Endothelial cell of umbilical vein (primary cell): ENCODE data around the gene RTN4RL1. TPM values are rescaled to one million over a fixed set of nuclear protein-coding genes. Genes with fewer than 3 reads are reported as not detected.

Experiments used
- BruUV-seq: library from RNA; stranded (reverse); fragments of 400-500 nt; replicated peaks from 2 replicates; lab custom pipeline; 2021; lab: Mats Ljungman, UMichigan
- CTCF ChIA-PET: fragments of 300-600, 350-600 bp; sonication (Branson Sonifier 250); formaldehyde crosslinking; loops from one replicate; lab custom pipeline; 2021; ENCODE audit warnings: antibody characterized with exemption, inconsistent platforms; lab: Charles Lee
- POLR2A ChIA-PET: fragments of 300-600, 350-600 bp; sonication (Branson Sonifier 250); formaldehyde crosslinking; loops from one replicate; lab custom pipeline; 2021; ENCODE audit warnings: antibody characterized with exemption, inconsistent platforms; lab: Charles Lee
- DNase-seq: peaks from one replicate; pipeline ENCODE4 v3.0.0-alpha.2; 2011; ENCODE audit warnings: low read depth, low spot score
- FAIRE-seq: peaks from 2 replicates; lab custom pipeline; 2011; peaks lifted over from hg19 to GRCh38; lab: Jason Lieb, UNC
- H2AFZ ChIP-seq: 2 replicates; pipeline ENCODE4 v1.6.0; 2012; ENCODE audit warnings: low read depth, low read length, control low read depth, inconsistent platforms
- H3K27ac ChIP-seq: 2 replicates; pipeline ENCODE4 v1.5.1; 2011; ENCODE audit warnings: low read depth, mild to moderate bottlenecking, control low read depth, low read length, moderate library complexity; ENCODE audit not compliant: insufficient read depth
- H3K27me3 ChIP-seq, 2 experiments: 2 replicates each; pipeline versions ENCODE4 v1.6.0 to v1.6.1; 2011; ENCODE audit warnings: low read length in 2 of 2, mixed read lengths in 1 of 2; ENCODE audit not compliant: control insufficient read depth in 2 of 2, insufficient read depth in 2 of 2
- H3K36me3 ChIP-seq, 2 experiments: 2 replicates in 1 of 2; 3 replicates in 1 of 2; pipeline ENCODE4 v1.5.1; 2011; ENCODE audit warnings: low read length in 2 of 2, mild to moderate bottlenecking in 1 of 2, moderate library complexity in 1 of 2; ENCODE audit not compliant: control insufficient read depth in 2 of 2, insufficient read depth in 2 of 2; ENCODE audit errors: extremely low read depth in 1 of 2
- H3K4me1 ChIP-seq: 3 replicates; pipeline ENCODE4 v1.5.1; 2011; ENCODE audit warnings: mild to moderate bottlenecking, low read length; ENCODE audit not compliant: control insufficient read depth, insufficient read depth; ENCODE audit errors: extremely low read depth
- H3K4me2 ChIP-seq: 2 replicates; pipeline ENCODE4 v1.6.1; 2011; ENCODE audit warnings: low read length, control low read depth, mixed read lengths; ENCODE audit not compliant: insufficient read depth
- H3K4me3 ChIP-seq, 3 experiments: fragments of 200-600 bp in 1 of 3; sonication (generic), shearing (Covaris generic) in 1 of 3; replicated peaks in 1 of 3; 2 replicates each; pipeline ENCODE4 v1.5.1; 2011 to 2016; ENCODE audit warnings: control low read depth in 3 of 3, low read length in 3 of 3, mild to moderate bottlenecking in 2 of 3, inconsistent platforms in 1 of 3, low read depth in 1 of 3, moderate library complexity in 1 of 3; ENCODE audit not compliant: insufficient read depth in 1 of 3
- H3K79me2 ChIP-seq: 2 replicates; pipeline ENCODE4 v1.6.0; 2012; ENCODE audit warnings: low read length, inconsistent platforms; ENCODE audit not compliant: control insufficient read depth, insufficient read depth
- H3K9ac ChIP-seq: replicated peaks from 2 replicates; pipeline ENCODE3; 2011; ENCODE audit warnings: low read length, control low read depth; ENCODE audit not compliant: insufficient read depth; ENCODE audit errors: extremely low read depth
- H3K9me1 ChIP-seq: replicated peaks from 3 replicates; pipeline ENCODE4 v1.6.0; 2011; ENCODE audit warnings: mild to moderate bottlenecking, low read length; ENCODE audit not compliant: control insufficient read depth, insufficient read depth; ENCODE audit errors: extremely low read depth
- H3K9me3 ChIP-seq: replicated peaks from 2 replicates; pipeline ENCODE4 v1.5.1; 2012; ENCODE audit warnings: low read length, inconsistent platforms; ENCODE audit not compliant: control insufficient read depth, insufficient read depth
- H4K20me1 ChIP-seq: replicated peaks from 2 replicates; pipeline ENCODE3; 2011; ENCODE audit warnings: mild to moderate bottlenecking, low read length; ENCODE audit not compliant: control insufficient read depth, insufficient read depth; ENCODE audit errors: extremely low read depth
- CTCF ChIP-seq, 2 donors: IDR thresholded peaks; 1 replicate in 1 of 2; 2 replicates in 1 of 2; pipeline ENCODE4 v1.5.1; 2011; ENCODE audit warnings: low read length in 2 of 2, mild to moderate bottlenecking in 2 of 2, moderate library complexity in 2 of 2, control low read depth in 1 of 2, inconsistent platforms in 1 of 2, low read depth in 1 of 2; ENCODE audit not compliant: insufficient read depth in 1 of 2; ENCODE audit errors: extremely low read depth in 1 of 2
- EZH2 ChIP-seq: IDR thresholded peaks from 2 replicates; pipeline ENCODE4 v1.6.1; 2012; ENCODE audit warnings: borderline replicate concordance, low read depth, mild to moderate bottlenecking, moderate library complexity, low read length, inconsistent platforms; ENCODE audit not compliant: severe bottlenecking
- FOS ChIP-seq: IDR thresholded peaks from 2 replicates; pipeline ENCODE4 v1.6.1; 2011; ENCODE audit warnings: mild to moderate bottlenecking, low read length, moderate library complexity, borderline replicate concordance; ENCODE audit not compliant: insufficient read depth
- GATA2 ChIP-seq: IDR thresholded peaks from 2 replicates; pipeline ENCODE4 v1.7.0; 2011; ENCODE audit warnings: low read depth, mild to moderate bottlenecking, moderate library complexity, mixed read lengths, low read length; ENCODE audit not compliant: insufficient read length, insufficient read depth
- JUN ChIP-seq: IDR thresholded peaks from 2 replicates; pipeline ENCODE4 v1.6.1; 2011; ENCODE audit warnings: borderline replicate concordance, low read depth; ENCODE audit not compliant: insufficient read length, insufficient read depth
- MAX ChIP-seq: IDR thresholded peaks from 2 replicates; pipeline ENCODE4 v1.6.1; 2011; ENCODE audit not compliant: insufficient read depth, insufficient read length
- MYC ChIP-seq: IDR thresholded peaks from one replicate; pipeline ENCODE4 v1.6.1; 2011; ENCODE audit warnings: mild to moderate bottlenecking, low read depth, low read length
- POLR2A ChIP-seq: IDR thresholded peaks from 2 replicates; pipeline ENCODE4 v1.6.1; 2012; ENCODE audit warnings: low read depth, mild to moderate bottlenecking, control low read depth, low read length
- POLR2AphosphoS5 ChIP-seq: IDR thresholded peaks from 2 replicates; pipeline ENCODE4 v1.6.1; 2012; ENCODE audit warnings: low read depth, mild to moderate bottlenecking, control low read depth, low read length, moderate library complexity; ENCODE audit not compliant: insufficient read depth
- dilution Hi-C: fragments of 300-500 bp; cut with MboI; formaldehyde crosslinking; loops from one replicate; pipeline ENCODE4 v1.15.0; 2019; ENCODE audit warnings: low sequenced_read_pairs; ENCODE audit not compliant: extremely low pct_ligation_motif_present
- intact Hi-C: fragments of 100-400 bp; cut with micrococcal nuclease; formaldehyde crosslinking; loops from one replicate; pipeline ENCODE4 v1.10.0; 2022
- polyA plus RNA-seq, 4 experiments: library from polyadenylated mRNA; depleted of rRNA in 3 of 4; stranded (reverse) in 3 of 4; unstranded in 1 of 4; fragments of >200 nt; gene quantifications; 2 replicates each; pipeline versions ENCODE4 v1.2.1 to v1.2.3, GENCODE V29; 2011 to 2012; ENCODE audit warnings: missing spikeins in 1 of 4
- total RNA-seq: library from RNA; stranded (reverse); gene quantifications from 2 replicates; pipeline ENCODE4 v1.2.3, GENCODE V29; 2021

RTN4RL1 gene
- total and polyA plus RNA-seq, 2 donors (not counting 3 experiments of a cell fraction or from before 2014, with no cell fraction given) = 0.04 TPM; not detected in 1

DNA sequence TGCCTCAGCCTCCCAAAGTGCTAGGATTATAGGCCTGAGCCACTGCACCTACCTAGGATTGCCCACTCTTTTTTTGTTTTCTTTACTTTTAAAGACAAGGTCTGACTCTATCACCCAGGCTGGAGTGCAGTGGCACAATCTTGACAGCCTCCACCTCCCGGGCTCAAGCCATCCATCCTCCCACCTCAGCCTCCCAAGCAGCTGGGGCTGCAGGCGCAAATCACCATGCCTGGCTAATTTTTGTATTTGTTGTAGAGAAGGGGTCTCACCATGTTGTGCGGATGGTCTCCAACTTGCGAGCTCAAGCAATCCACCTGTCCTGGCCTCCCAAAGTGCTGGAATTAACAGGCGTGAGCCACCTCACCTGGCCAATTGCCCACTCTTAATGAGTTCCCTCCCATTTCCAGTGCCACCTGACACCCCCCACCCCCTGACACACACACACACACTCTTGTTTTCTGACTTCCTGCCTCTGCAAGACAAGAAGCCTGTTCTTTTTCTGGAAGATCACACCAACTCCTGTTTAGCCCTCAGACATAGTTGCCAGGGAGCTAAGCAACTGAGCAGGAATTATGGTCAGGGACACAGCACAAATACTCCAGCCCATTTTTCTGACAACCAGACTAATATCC lies 19.2 kb upstream of the RTN4RL1 start:
- Histone ChIP-seq H3K4me1 (peaks cover 11% of the 10 kb centered on the region), H3K9ac (no peak overlapping the region), H3K27me3 (no peaks in the 10 kb centered on the region), H3K9me1 (no peaks in the 10 kb centered on the region), H3K4me3 (no peak overlapping the region), H3K36me3 (peaks cover 5 to 9% of the 10 kb centered on the region in 2 experiments), H3K27ac (no peak overlapping the region), H3K4me2 (no peak overlapping the region), H4K20me1 (no peaks in the 10 kb centered on the region), H3K9me3 (no peaks in the 10 kb centered on the region), H3K79me2 (peaks cover 17% of the 10 kb centered on the region), H2AFZ (no peak overlapping the region)
- intact Hi-C loops (no loop called here), dilution Hi-C loops (no loop called here)
- TF ChIP-seq MAX (no peak), POLR2A (no peak), FOS (no peak), JUN (no peak), POLR2AphosphoS5 (no peak), EZH2 (no peak), CTCF (IDR thresholded peaks at IDR 0.05; ENCODE audit: extremely low read depth in 1 of 2, insufficient read depth in 1 of 2, low read depth in 1 of 2, low read length in 2 of 2) (no peak), GATA2 (no peak), MYC (no peak)
- BruUV-seq = no TSS peak
- no peak for DNase-seq
- ChIA-PET CTCF (interaction anchor here (1.0 to 1.3 kb wide), 3 partner anchors 136 to 201 kb away, joined by 3 to 8 read pairs (median 3); no protein-coding TSS in a partner anchor), POLR2A (interaction anchor here (0.7 kb wide), 1 partner anchor 200 kb away, joined by 7 read pairs; no protein-coding TSS in a partner anchor)
- FAIRE-seq = no peak
